ENCODE measurements around the gene TRPM4.
"Not testable (repeated sequence)": the region's sequence is repeated elsewhere in the genome, so short reads cannot be mapped to it uniquely, and the experiment has no call there.

The TRPM4 gene

DNA sequence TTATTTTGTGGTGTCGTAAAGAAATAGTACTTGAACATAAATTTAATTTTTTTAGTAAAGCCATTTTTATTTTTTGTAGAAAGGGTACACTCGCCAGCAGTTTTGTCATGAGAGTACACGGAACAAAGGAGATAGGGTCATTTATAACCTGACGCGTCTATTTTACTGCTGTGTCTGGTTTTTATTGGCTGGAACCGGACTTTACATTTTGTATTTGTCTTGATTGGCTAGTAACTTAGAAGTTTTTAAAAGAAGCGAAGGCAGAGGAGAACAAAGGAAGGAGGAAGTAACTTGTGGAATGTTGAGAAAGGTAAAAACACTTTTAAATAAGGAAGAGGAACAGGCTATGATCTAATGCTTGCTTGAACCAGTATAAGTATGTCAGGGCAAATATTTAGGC is 43.5 kb downstream of the TRPM4 start:
- TF ChIP-seq POLR2AphosphoS5 (IDR thresholded peaks at IDR 0.05; ENCODE audit: low read depth, low read length), result no peak
- no peak for TF ChIP-seq PAX5 (IDR thresholded peaks at IDR 0.05; ENCODE audit: insufficient read depth, low read length, severe bottlenecking)
- no peak for TF ChIP-seq POLR2A (IDR thresholded peaks at IDR 0.05; ENCODE audit: low read depth, low read length)
- TF ChIP-seq TAF1 (IDR thresholded peaks at IDR 0.05; ENCODE audit: low read depth, low read length), result no peak
- TF ChIP-seq SPI1 (IDR thresholded peaks at IDR 0.05; ENCODE audit: low read depth, low read length), result no peak
- no peak for TF ChIP-seq POU2F2 (IDR thresholded peaks at IDR 0.05; ENCODE audit: low read depth, low read length)
- DNase-seq (ENCODE audit: insufficient read length, low spot score) (no peak), FAIRE-seq (no peak)

GRCh38 chr19:49205114-49205513 is 47.5 kb downstream of the TRPM4 start:
- TF ChIP-seq TAF1 (IDR thresholded peaks at IDR 0.05; ENCODE audit: low read depth, low read length), result no peak
- no peak for TF ChIP-seq POU2F2 (IDR thresholded peaks at IDR 0.05; ENCODE audit: low read depth, low read length)
- no peak for TF ChIP-seq SPI1 (IDR thresholded peaks at IDR 0.05; ENCODE audit: low read depth, low read length)
- no peak for TF ChIP-seq PAX5 (IDR thresholded peaks at IDR 0.05; ENCODE audit: insufficient read depth, low read length, severe bottlenecking)
- no peak for TF ChIP-seq POLR2AphosphoS5 (IDR thresholded peaks at IDR 0.05; ENCODE audit: low read depth, low read length)
- TF ChIP-seq POLR2A (IDR thresholded peaks at IDR 0.05; ENCODE audit: low read depth, low read length), result no peak
- no peak for DNase-seq (ENCODE audit: insufficient read length, low spot score)
- FAIRE-seq, result no peak

DNA sequence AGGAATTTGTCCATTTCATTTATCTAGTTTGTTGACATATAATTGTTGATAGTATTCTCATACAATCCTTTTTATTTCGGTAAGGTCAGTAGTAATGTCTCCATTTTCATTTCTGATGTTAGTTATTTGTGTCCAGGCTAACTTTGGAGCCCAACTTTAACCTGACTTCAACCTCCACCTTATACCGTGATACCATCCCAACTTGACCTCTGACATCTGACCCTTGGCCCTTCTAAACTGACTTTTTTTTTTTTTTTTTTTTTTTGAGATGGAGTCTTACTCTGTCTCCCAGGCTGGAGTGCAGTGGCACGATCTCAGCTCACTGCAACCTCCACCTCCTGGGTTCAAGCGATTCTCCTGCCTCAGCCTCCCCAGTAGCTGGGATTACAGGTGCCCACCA is 51.9 kb downstream of the TRPM4 start:
- not testable (repeated sequence) for FAIRE-seq; DNase-seq (ENCODE audit: insufficient read length, low spot score)

GRCh38 chr19:49210108-49210900 is 52.7 kb downstream of the TRPM4 start:
- DNase-seq (ENCODE audit: insufficient read length, low spot score), result no peak
- TF ChIP-seq SPI1 (IDR thresholded peaks at IDR 0.05; ENCODE audit: low read depth, low read length) (no peak), PAX5 (IDR thresholded peaks at IDR 0.05; ENCODE audit: insufficient read depth, low read length, severe bottlenecking) (no peak), POU2F2 (IDR thresholded peaks at IDR 0.05; ENCODE audit: low read depth, low read length) (no peak)
- no peak for FAIRE-seq

DNA sequence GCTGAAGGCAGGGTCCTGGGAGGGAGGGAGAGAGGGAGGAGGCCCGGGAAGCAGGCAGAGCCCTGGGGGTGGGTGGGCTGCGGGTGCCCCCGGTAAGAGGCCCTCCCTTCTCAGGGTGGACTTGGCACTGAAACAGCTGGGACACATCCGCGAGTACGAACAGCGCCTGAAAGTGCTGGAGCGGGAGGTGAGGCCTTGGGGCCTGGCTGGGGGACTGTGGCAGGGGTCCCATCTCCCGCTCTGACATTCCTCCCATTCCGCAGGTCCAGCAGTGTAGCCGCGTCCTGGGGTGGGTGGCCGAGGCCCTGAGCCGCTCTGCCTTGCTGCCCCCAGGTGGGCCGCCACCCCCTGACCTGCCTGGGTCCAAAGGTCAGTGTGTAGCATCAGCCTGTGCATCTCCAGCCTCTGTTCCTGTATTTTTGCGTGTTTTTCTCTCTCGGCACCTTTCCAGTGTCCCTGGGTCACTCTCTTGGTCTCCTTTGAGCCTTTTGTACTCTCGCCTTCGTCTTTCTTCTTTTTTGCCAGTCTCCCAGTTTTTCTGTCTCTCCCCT is 53.4 kb downstream of the TRPM4 start:
- DNase-seq (ENCODE audit: insufficient read length, low spot score), result no peak
- TF ChIP-seq TAF1 (IDR thresholded peaks at IDR 0.05; ENCODE audit: low read depth, low read length), result no peak
- no peak for TF ChIP-seq POU2F2 (IDR thresholded peaks at IDR 0.05; ENCODE audit: low read depth, low read length)
- TF ChIP-seq POLR2AphosphoS5 (IDR thresholded peaks at IDR 0.05; ENCODE audit: low read depth, low read length), result no peak
- no peak for TF ChIP-seq POLR2A (IDR thresholded peaks at IDR 0.05; ENCODE audit: low read depth, low read length)
- no peak for TF ChIP-seq SPI1 (IDR thresholded peaks at IDR 0.05; ENCODE audit: low read depth, low read length)
- TF ChIP-seq PAX5 (IDR thresholded peaks at IDR 0.05; ENCODE audit: insufficient read depth, low read length, severe bottlenecking), result no peak
- no peak for FAIRE-seq

- TF ChIP-seq SPI1 (IDR thresholded peaks at IDR 0.05; ENCODE audit: low read depth, low read length) (no peak), TAF1 (IDR thresholded peaks at IDR 0.05; ENCODE audit: low read depth, low read length) (no peak), POLR2A (IDR thresholded peaks at IDR 0.05; ENCODE audit: low read depth, low read length) (no peak), POU2F2 (IDR thresholded peaks at IDR 0.05; ENCODE audit: low read depth, low read length) (no peak), PAX5 (IDR thresholded peaks at IDR 0.05; ENCODE audit: insufficient read depth, low read length, severe bottlenecking) (no peak), POLR2AphosphoS5 (IDR thresholded peaks at IDR 0.05; ENCODE audit: low read depth, low read length) (no peak)
- FAIRE-seq (no peak), DNase-seq (ENCODE audit: insufficient read length, low spot score) (no peak)
Observed at GRCh38 chr19:49212016-49212701, 54.6 kb downstream of the TRPM4 start.

- FAIRE-seq, result no peak
- TF ChIP-seq PAX5 (IDR thresholded peaks at IDR 0.05; ENCODE audit: insufficient read depth, low read length, severe bottlenecking) (no peak), SPI1 (IDR thresholded peaks at IDR 0.05; ENCODE audit: low read depth, low read length) (no peak), POLR2A (IDR thresholded peaks at IDR 0.05; ENCODE audit: low read depth, low read length) (no peak), POU2F2 (IDR thresholded peaks at IDR 0.05; ENCODE audit: low read depth, low read length) (no peak), TAF1 (IDR thresholded peaks at IDR 0.05; ENCODE audit: low read depth, low read length) (no peak), POLR2AphosphoS5 (IDR thresholded peaks at IDR 0.05; ENCODE audit: low read depth, low read length) (no peak)
- no peak for DNase-seq (ENCODE audit: insufficient read length, low spot score)
Observed at GRCh38 chr19:49213791-49214190, 56.2 kb downstream of the TRPM4 start.

- TF ChIP-seq POU2F2 (IDR thresholded peaks at IDR 0.05; ENCODE audit: low read depth, low read length) (no peak), POLR2AphosphoS5 (IDR thresholded peaks at IDR 0.05; ENCODE audit: low read depth, low read length) (no peak), SPI1 (IDR thresholded peaks at IDR 0.05; ENCODE audit: low read depth, low read length) (peak; percentile 72), PAX5 (IDR thresholded peaks at IDR 0.05; ENCODE audit: insufficient read depth, low read length, severe bottlenecking) (no peak), POLR2A (IDR thresholded peaks at IDR 0.05; ENCODE audit: low read depth, low read length) (no peak)
- DNase-seq (ENCODE audit: insufficient read length, low spot score) (peak; percentile 51), FAIRE-seq (peak; percentile 69)
Observed at GRCh38 chr19:49214701-49215100, 57.1 kb downstream of the TRPM4 start.

DNA sequence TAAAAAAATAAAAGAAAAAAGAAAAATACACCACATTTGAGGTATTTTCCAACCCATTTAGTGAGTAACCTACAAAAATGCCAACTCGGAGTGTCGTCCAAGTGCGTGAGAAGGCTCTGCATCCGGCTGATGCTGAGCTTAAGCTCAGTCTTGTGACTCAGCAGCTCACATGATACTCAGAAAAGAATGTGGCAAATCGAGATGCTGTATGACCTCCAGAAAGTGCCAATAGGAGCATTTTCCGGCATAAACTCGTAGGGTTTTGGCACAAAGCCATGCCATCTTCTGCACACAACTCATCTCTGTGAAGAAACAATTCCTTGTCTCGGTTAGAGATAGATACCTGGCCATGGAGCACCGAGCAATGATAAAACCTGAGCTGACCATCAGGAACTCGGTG is 58.5 kb downstream of the TRPM4 start:
- no peak for TF ChIP-seq TAF1 (IDR thresholded peaks at IDR 0.05; ENCODE audit: low read depth, low read length)
- no peak for TF ChIP-seq PAX5 (IDR thresholded peaks at IDR 0.05; ENCODE audit: insufficient read depth, low read length, severe bottlenecking)
- no peak for TF ChIP-seq POLR2A (IDR thresholded peaks at IDR 0.05; ENCODE audit: low read depth, low read length)
- no peak for TF ChIP-seq POU2F2 (IDR thresholded peaks at IDR 0.05; ENCODE audit: low read depth, low read length)
- no peak for TF ChIP-seq POLR2AphosphoS5 (IDR thresholded peaks at IDR 0.05; ENCODE audit: low read depth, low read length)
- no peak for TF ChIP-seq SPI1 (IDR thresholded peaks at IDR 0.05; ENCODE audit: low read depth, low read length)

More for the DNA sequence above, 58.5 kb downstream of the TRPM4 start:
- FAIRE-seq (no peak), DNase-seq (ENCODE audit: insufficient read length, low spot score) (no peak)

Measured in GM12891 (cell line).